H1 (cell line): ENCODE data around the gene MOV10L1. TPM values are rescaled to one million over a fixed set of nuclear protein-coding genes. Genes with fewer than 3 reads are reported as not detected.

ENCODE experiments used
- ASH2L ChIP-seq: fragments of 200-600, 300-600 bp; sonication (generic); IDR thresholded peaks from one replicate; pipeline ENCODE4 v1.7.1; 2017; ENCODE audit warnings: low read length
- BCL11A ChIP-seq, 2 experiments: IDR thresholded peaks; one replicate each; pipeline ENCODE4 v1.6.1; 2011; ENCODE audit warnings: low read depth in 2 of 2, low read length in 2 of 2, mild to moderate bottlenecking in 2 of 2
- EGR1 ChIP-seq: IDR thresholded peaks from 2 replicates; pipeline ENCODE4 v1.6.1; 2011; ENCODE audit warnings: low read depth, low read length, borderline replicate concordance
- KDM4A ChIP-seq: IDR thresholded peaks from one replicate; pipeline ENCODE4 v1.7.1; 2012; ENCODE audit warnings: low read depth, mild to moderate bottlenecking, moderate library complexity, low read length, inconsistent platforms; ENCODE audit not compliant: severe bottlenecking
- POU5F1 ChIP-seq: IDR thresholded peaks from 2 replicates; pipeline ENCODE4 v1.6.1; 2011; ENCODE audit warnings: low read depth, mild to moderate bottlenecking, low read length, moderate library complexity
- RNF2 ChIP-seq: fragments of 200-900, 300-1000 bp; sonication (generic); IDR thresholded peaks from 2 replicates; pipeline ENCODE4 v1.7.1; 2016; ENCODE audit warnings: borderline replicate concordance, low read depth, mild to moderate bottlenecking, antibody characterized with exemption, low read length; ENCODE audit not compliant: poor library complexity, severe bottlenecking; ENCODE audit errors: missing control alignments
- TCF12 ChIP-seq: IDR thresholded peaks from 2 replicates; pipeline ENCODE4 v1.6.1; 2011; ENCODE audit warnings: low read depth, mild to moderate bottlenecking, low read length
- polyA plus RNA-seq, 7 experiments: library from polyadenylated mRNA; depleted of rRNA in 3 of 7; stranded (reverse) in 5 of 7; unstranded in 2 of 7; fragments of >200 nt in 5 of 7; fragments of 200-250 nt in 2 of 7; gene quantifications; 1 replicate in 5 of 7; 2 replicates in 1 of 7; 4 replicates in 1 of 7; pipeline versions ENCODE4 v1.2.1 to v1.2.3, GENCODE V29; 2011 to 2013; ENCODE audit warnings: missing spikeins in 2 of 7, mixed read lengths in 2 of 7
- total RNA-seq: library from RNA; stranded (reverse); fragmentation: NEBNext Ultra II Directional; extraction: Animal tissue kit (Norgen Biotek cat#: 25700); gene quantifications from 2 replicates; pipeline ENCODE4 v1.2.1, GENCODE V29; 2021
- TF ChIP-seq, protein P1 (sequence below): fragments of 300-600 bp; sonication (generic); IDR thresholded peaks from 2 replicates; pipeline ENCODE4 v1.7.1; 2012; ENCODE audit warnings: low read length, moderate library complexity, mild to moderate bottlenecking, inconsistent platforms; ENCODE audit not compliant: insufficient replicate concordance
- TF ChIP-seq, protein P2 (sequence below): IDR thresholded peaks from 2 replicates; pipeline ENCODE4 v1.6.1; 2011; ENCODE audit warnings: low read length, improper control_type of control experiment

MOV10L1 gene
- total and polyA plus RNA-seq, 2 of the 8 experiments (the other 6 are each of a cell fraction or from before 2014, with no cell fraction given), result 0.32 TPM; not detected in 1

DNA sequence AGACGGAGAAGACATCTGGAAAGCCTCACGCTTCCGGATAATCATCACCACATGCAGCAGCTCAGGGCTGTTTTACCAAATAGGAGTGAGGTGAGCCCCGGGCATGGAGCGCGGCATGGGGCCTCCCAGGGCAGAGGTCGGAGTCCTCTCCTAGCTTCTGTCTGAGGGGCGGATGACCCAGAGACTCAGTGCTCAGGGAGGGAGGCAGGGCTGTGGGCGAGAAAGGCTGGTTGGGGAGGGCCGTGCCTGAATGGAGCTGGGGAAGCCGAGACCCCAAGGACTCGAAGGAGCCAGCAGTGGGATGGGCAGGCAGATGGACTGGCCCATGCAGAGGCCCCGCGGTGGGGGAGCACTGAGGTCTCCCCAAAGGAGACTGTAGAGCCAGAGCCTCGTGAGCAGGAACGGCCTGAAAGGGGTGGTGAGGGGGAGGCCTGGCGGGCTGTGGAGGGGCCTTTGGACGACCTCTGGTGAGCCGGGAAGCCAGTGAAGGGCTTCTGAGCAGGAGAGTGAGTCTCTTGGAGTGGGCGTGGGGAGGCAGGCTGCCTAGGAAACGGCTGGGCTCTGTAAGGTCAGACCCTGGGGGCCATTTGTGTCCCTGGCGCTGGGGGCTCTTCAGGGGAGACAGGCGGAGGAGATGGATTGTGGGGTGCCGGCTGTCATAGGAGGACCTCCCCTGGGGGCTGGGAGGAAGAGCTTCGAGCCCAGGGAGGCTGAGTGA lies 56.1 kb downstream of the MOV10L1 start (continued):
- TF ChIP-seq, protein P1, sequence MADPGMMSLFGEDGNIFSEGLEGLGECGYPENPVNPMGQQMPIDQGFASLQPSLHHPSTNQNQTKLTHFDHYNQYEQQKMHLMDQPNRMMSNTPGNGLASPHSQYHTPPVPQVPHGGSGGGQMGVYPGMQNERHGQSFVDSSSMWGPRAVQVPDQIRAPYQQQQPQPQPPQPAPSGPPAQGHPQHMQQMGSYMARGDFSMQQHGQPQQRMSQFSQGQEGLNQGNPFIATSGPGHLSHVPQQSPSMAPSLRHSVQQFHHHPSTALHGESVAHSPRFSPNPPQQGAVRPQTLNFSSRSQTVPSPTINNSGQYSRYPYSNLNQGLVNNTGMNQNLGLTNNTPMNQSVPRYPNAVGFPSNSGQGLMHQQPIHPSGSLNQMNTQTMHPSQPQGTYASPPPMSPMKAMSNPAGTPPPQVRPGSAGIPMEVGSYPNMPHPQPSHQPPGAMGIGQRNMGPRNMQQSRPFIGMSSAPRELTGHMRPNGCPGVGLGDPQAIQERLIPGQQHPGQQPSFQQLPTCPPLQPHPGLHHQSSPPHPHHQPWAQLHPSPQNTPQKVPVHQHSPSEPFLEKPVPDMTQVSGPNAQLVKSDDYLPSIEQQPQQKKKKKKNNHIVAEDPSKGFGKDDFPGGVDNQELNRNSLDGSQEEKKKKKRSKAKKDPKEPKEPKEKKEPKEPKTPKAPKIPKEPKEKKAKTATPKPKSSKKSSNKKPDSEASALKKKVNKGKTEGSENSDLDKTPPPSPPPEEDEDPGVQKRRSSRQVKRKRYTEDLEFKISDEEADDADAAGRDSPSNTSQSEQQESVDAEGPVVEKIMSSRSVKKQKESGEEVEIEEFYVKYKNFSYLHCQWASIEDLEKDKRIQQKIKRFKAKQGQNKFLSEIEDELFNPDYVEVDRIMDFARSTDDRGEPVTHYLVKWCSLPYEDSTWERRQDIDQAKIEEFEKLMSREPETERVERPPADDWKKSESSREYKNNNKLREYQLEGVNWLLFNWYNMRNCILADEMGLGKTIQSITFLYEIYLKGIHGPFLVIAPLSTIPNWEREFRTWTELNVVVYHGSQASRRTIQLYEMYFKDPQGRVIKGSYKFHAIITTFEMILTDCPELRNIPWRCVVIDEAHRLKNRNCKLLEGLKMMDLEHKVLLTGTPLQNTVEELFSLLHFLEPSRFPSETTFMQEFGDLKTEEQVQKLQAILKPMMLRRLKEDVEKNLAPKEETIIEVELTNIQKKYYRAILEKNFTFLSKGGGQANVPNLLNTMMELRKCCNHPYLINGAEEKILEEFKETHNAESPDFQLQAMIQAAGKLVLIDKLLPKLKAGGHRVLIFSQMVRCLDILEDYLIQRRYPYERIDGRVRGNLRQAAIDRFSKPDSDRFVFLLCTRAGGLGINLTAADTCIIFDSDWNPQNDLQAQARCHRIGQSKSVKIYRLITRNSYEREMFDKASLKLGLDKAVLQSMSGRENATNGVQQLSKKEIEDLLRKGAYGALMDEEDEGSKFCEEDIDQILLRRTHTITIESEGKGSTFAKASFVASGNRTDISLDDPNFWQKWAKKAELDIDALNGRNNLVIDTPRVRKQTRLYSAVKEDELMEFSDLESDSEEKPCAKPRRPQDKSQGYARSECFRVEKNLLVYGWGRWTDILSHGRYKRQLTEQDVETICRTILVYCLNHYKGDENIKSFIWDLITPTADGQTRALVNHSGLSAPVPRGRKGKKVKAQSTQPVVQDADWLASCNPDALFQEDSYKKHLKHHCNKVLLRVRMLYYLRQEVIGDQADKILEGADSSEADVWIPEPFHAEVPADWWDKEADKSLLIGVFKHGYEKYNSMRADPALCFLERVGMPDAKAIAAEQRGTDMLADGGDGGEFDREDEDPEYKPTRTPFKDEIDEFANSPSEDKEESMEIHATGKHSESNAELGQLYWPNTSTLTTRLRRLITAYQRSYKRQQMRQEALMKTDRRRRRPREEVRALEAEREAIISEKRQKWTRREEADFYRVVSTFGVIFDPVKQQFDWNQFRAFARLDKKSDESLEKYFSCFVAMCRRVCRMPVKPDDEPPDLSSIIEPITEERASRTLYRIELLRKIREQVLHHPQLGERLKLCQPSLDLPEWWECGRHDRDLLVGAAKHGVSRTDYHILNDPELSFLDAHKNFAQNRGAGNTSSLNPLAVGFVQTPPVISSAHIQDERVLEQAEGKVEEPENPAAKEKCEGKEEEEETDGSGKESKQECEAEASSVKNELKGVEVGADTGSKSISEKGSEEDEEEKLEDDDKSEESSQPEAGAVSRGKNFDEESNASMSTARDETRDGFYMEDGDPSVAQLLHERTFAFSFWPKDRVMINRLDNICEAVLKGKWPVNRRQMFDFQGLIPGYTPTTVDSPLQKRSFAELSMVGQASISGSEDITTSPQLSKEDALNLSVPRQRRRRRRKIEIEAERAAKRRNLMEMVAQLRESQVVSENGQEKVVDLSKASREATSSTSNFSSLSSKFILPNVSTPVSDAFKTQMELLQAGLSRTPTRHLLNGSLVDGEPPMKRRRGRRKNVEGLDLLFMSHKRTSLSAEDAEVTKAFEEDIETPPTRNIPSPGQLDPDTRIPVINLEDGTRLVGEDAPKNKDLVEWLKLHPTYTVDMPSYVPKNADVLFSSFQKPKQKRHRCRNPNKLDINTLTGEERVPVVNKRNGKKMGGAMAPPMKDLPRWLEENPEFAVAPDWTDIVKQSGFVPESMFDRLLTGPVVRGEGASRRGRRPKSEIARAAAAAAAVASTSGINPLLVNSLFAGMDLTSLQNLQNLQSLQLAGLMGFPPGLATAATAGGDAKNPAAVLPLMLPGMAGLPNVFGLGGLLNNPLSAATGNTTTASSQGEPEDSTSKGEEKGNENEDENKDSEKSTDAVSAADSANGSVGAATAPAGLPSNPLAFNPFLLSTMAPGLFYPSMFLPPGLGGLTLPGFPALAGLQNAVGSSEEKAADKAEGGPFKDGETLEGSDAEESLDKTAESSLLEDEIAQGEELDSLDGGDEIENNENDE, result no peak
- no peak for TF ChIP-seq BCL11A (IDR thresholded peaks at IDR 0.05; ENCODE audit: low read depth in 2 of 2, low read length in 2 of 2)
- TF ChIP-seq POU5F1, result no peak
- TF ChIP-seq, protein P2, sequence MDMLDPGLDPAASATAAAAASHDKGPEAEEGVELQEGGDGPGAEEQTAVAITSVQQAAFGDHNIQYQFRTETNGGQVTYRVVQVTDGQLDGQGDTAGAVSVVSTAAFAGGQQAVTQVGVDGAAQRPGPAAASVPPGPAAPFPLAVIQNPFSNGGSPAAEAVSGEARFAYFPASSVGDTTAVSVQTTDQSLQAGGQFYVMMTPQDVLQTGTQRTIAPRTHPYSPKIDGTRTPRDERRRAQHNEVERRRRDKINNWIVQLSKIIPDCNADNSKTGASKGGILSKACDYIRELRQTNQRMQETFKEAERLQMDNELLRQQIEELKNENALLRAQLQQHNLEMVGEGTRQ, result no peak
- TF ChIP-seq TCF12, result no peak
- TF ChIP-seq ASH2L, result no peak
- TF ChIP-seq EGR1, result no peak
- no peak for TF ChIP-seq KDM4A
- TF ChIP-seq RNF2, result no peak
- TF ChIP-seq, all 59 proteins: peak for 0
